WTC11 (cell line): Measurements from ENCODE around the gene HCRTR1. TPM values are rescaled to one million over a fixed set of nuclear protein-coding genes. Genes with fewer than 3 reads are reported as not detected.
A peak's percentile ranks its signal among the peaks of the same experiment; 100 is the strongest.

Experiments used
- ATAC-seq: fragments of 200-7000 bp; cut with Tn5 transposase; 2 replicates; pipeline ENCODE4 v1.10.0; 2021; ENCODE audit warnings: mild to moderate bottlenecking, moderate library complexity
- CTCF ChIA-PET: fragments of 300-600 bp; sonication (Branson Sonifier 250); formaldehyde crosslinking; loops from one replicate; lab custom pipeline; 2021; ENCODE audit warnings: antibody characterized with exemption; lab: Charles Lee
- POLR2A ChIA-PET: fragments of 350-600 bp; sonication (Branson Sonifier 250); formaldehyde crosslinking; loops from one replicate; lab custom pipeline; 2021; ENCODE audit warnings: antibody characterized with exemption; lab: Charles Lee
- DNase-seq: peaks from one replicate; pipeline ENCODE4 v3.0.0; 2021; ENCODE audit warnings: low spot score
- H3K27ac Mint-ChIP-seq: 2 replicates; pipeline ENCODE4 v1.8.0; 2021; ENCODE audit warnings: mixed read lengths
- H3K27me3 Mint-ChIP-seq: 2 replicates; pipeline ENCODE4 v1.8.0; 2021; ENCODE audit warnings: low read depth, mild to moderate bottlenecking, moderate library complexity, mixed read lengths
- H3K36me3 Mint-ChIP-seq: 2 replicates; pipeline ENCODE4 v1.8.0; 2021; ENCODE audit warnings: mixed read lengths
- H3K4me1 Mint-ChIP-seq: 2 replicates; pipeline ENCODE4 v1.8.0; 2022; ENCODE audit warnings: mixed read lengths
- H3K4me3 Mint-ChIP-seq: 2 replicates; pipeline ENCODE4 v1.8.0; 2021; ENCODE audit warnings: mild to moderate bottlenecking, moderate library complexity, mixed read lengths
- H3K9me3 Mint-ChIP-seq: 2 replicates; pipeline ENCODE4 v1.8.0; 2021; ENCODE audit warnings: mixed read lengths
- ATF1 ChIP-seq: sonication (generic); formaldehyde crosslinking; IDR thresholded peaks from 2 replicates; pipeline ENCODE4 v1.8.1; 2023; ENCODE audit warnings: mild to moderate bottlenecking, moderate library complexity, missing genetic modification reagents
- ATF6 ChIP-seq: sonication (generic); formaldehyde crosslinking; IDR thresholded peaks from 2 replicates; pipeline ENCODE4 v1.8.1; 2023; ENCODE audit warnings: mild to moderate bottlenecking, missing genetic modification reagents
- CBFB ChIP-seq: sonication (generic); formaldehyde crosslinking; IDR thresholded peaks from 2 replicates; pipeline ENCODE4 v1.8.1; 2022; ENCODE audit warnings: mild to moderate bottlenecking, low read depth, missing genetic modification reagents
- CDX4 ChIP-seq: fragments of 250-450 bp; sonication (Bioruptor Pico); IDR thresholded peaks from 2 replicates; pipeline ENCODE4 v1.9.0; 2021; ENCODE audit warnings: moderate library complexity, mild to moderate bottlenecking, inconsistent platforms, borderline replicate concordance
- CREM ChIP-seq: sonication (generic); formaldehyde crosslinking; IDR thresholded peaks from 2 replicates; pipeline ENCODE4 v1.8.1; 2022; ENCODE audit warnings: mild to moderate bottlenecking, missing genetic modification reagents, moderate library complexity
- CTCF ChIP-seq: fragments of 200-600 bp; IDR thresholded peaks from 2 replicates; pipeline ENCODE4 v1.8.0; 2022; ENCODE audit warnings: antibody characterized with exemption
- FOXK1 ChIP-seq: sonication (generic); formaldehyde crosslinking; IDR thresholded peaks from 2 replicates; pipeline ENCODE4 v1.8.0; 2022; ENCODE audit warnings: mild to moderate bottlenecking, moderate library complexity, missing genetic modification reagents
- FOXP1 ChIP-seq: sonication (generic); formaldehyde crosslinking; IDR thresholded peaks from 2 replicates; pipeline ENCODE4 v1.8.0; 2022; ENCODE audit warnings: missing genetic modification reagents, mild to moderate bottlenecking, moderate library complexity, borderline replicate concordance
- GABPB1 ChIP-seq: sonication (generic); formaldehyde crosslinking; IDR thresholded peaks from 2 replicates; pipeline ENCODE4 v1.8.1; 2023; ENCODE audit warnings: mild to moderate bottlenecking, missing genetic modification reagents
- HMGXB4 ChIP-seq: sonication (generic); formaldehyde crosslinking; IDR thresholded peaks from 2 replicates; pipeline ENCODE4 v1.8.1; 2023; ENCODE audit warnings: mild to moderate bottlenecking, moderate library complexity, missing genetic modification reagents
- IRF2 ChIP-seq: sonication (generic); formaldehyde crosslinking; IDR thresholded peaks from 2 replicates; pipeline ENCODE4 v1.8.0; 2022; ENCODE audit warnings: low read depth, missing genetic modification reagents, borderline replicate concordance
- NFE2L1 ChIP-seq: sonication (generic); formaldehyde crosslinking; IDR thresholded peaks from 2 replicates; pipeline ENCODE4 v1.8.1; 2023; ENCODE audit warnings: missing genetic modification reagents
- NFYB ChIP-seq: sonication (generic); formaldehyde crosslinking; conservative IDR thresholded peaks from 2 replicates; pipeline ENCODE4 v1.8.0; 2022; ENCODE audit warnings: low read depth, missing genetic modification reagents
- ZNF263 ChIP-seq: sonication (generic); formaldehyde crosslinking; IDR thresholded peaks from 2 replicates; pipeline ENCODE4 v1.8.1; 2022; ENCODE audit warnings: low read depth, mild to moderate bottlenecking, moderate library complexity, missing genetic modification reagents
- ZNF281 ChIP-seq: sonication (generic); formaldehyde crosslinking; IDR thresholded peaks from 2 replicates; pipeline ENCODE4 v1.8.0; 2023; ENCODE audit warnings: mild to moderate bottlenecking, missing genetic modification reagents
- total RNA-seq: library from RNA; stranded (reverse); gene quantifications from 3 replicates; pipeline ENCODE4 v1.2.3, GENCODE V29; 2021

The HCRTR1 gene
- total RNA-seq, 1 experiment from 2014 or later: 0.13 TPM

GRCh38 chr1:31576743-31577455 is 40.6 kb upstream of the HCRTR1 start (continued):
- no peak for TF ChIP-seq ZNF263 (CRISPR knock-in tag)
- TF ChIP-seq FOXP1 (CRISPR knock-in tag): no peak
- TF ChIP-seq NFYB: no peak
- TF ChIP-seq CDX4 (CRISPR knock-in tag): no peak
- no peak for TF ChIP-seq CREM (CRISPR knock-in tag)
- no peak for TF ChIP-seq NFE2L1
- no peak for TF ChIP-seq FOXK1 (CRISPR knock-in tag)
- TF ChIP-seq HMGXB4 (CRISPR knock-in tag): no peak
- TF ChIP-seq ZNF281 (CRISPR knock-in tag): no peak
- no peak for TF ChIP-seq GABPB1 (CRISPR knock-in tag)

GRCh38 chr1:31577515-31578192 is 39.8 kb upstream of the HCRTR1 start:
- ChIA-PET POLR2A (no interaction called here), CTCF (interaction anchor here (0.6 to 3.1 kb wide), 4 partner anchors 9 to 413 kb away, joined by 3 to 15 read pairs (median 6); no protein-coding TSS in a partner anchor)
- Mint-ChIP-seq H3K4me3 (peak overlapping the region; percentile 35), H3K36me3 (no peaks in the 10 kb centered on the region), H3K9me3 (no peaks in the 10 kb centered on the region), H3K4me1 (peaks cover 32% of the 10 kb centered on the region), H3K27me3 (no peaks in the 10 kb centered on the region; the same call in 1 of the 2 replicates), H3K27ac (no peak overlapping the region)
- DNase-seq (no peak), ATAC-seq (no peak)
- TF ChIP-seq CTCF (no peak), IRF2 (CRISPR knock-in tag) (no peak), ATF6 (CRISPR knock-in tag) (no peak), NFE2L1 (no peak), ATF1 (no peak), CBFB (CRISPR knock-in tag) (no peak)
